GOT3 (cell line): Measurements from ENCODE around the gene ZBED2.
"Not testable (repeated sequence)": the region's sequence is repeated elsewhere in the genome, so short reads cannot be mapped to it uniquely, and the experiment has no call there.

Experiments
- DNase-seq: peaks from one replicate; lab custom pipeline; 2025; ENCODE audit warnings: mixed read lengths; lab: John Stamatoyannopoulos, UW

Gene ZBED2

GRCh38 chr3:111595232-111595631 lies at the start of gene ZBED2:
Gene ZBED2, minus strand, starts transcription at chr3:111595346. Its CDS starts 1,145 bp downstream, at chr3:111594201.
- no peak for DNase-seq

- DNase-seq = no peak
These were observed 44.2 kb upstream of the ZBED2 start for GRCh38 chr3:111639316-111639715.

- DNase-seq = no peak
These were observed 41.3 kb upstream of the ZBED2 start for GRCh38 chr3:111636366-111636885.

- no peak for DNase-seq
These were observed 40.3 kb upstream of the ZBED2 start for GRCh38 chr3:111635403-111635802.

GRCh38 chr3:111630638-111631037 lies 35.5 kb upstream of the ZBED2 start:
- DNase-seq = not testable (repeated sequence)

- not testable (repeated sequence) for DNase-seq
These were observed 33.9 kb upstream of the ZBED2 start for GRCh38 chr3:111629018-111629417.

- DNase-seq = no peak
These were observed 31.9 kb upstream of the ZBED2 start for GRCh38 chr3:111627092-111627491.

- DNase-seq = no peak
These were observed 26.4 kb upstream of the ZBED2 start for GRCh38 chr3:111621535-111621934.

GRCh38 chr3:111619833-111620232 lies 24.7 kb upstream of the ZBED2 start:
- no peak for DNase-seq

GRCh38 chr3:111618945-111619344 lies 23.8 kb upstream of the ZBED2 start:
- DNase-seq = no peak

- DNase-seq = no peak
These were observed 22.9 kb upstream of the ZBED2 start for GRCh38 chr3:111617912-111618601.

- no peak for DNase-seq
These were observed 22.3 kb upstream of the ZBED2 start for GRCh38 chr3:111617406-111617805.

- no peak for DNase-seq
These were observed 21.4 kb upstream of the ZBED2 start for GRCh38 chr3:111616417-111617105.

GRCh38 chr3:111615880-111616279 lies 20.7 kb upstream of the ZBED2 start:
- no peak for DNase-seq

- DNase-seq = no peak
These were observed 18.1 kb upstream of the ZBED2 start for GRCh38 chr3:111613294-111613693.

GRCh38 chr3:111610612-111611054 lies 15.5 kb upstream of the ZBED2 start:
- no peak for DNase-seq

GRCh38 chr3:111610189-111610588 lies 15.0 kb upstream of the ZBED2 start:
- DNase-seq = no peak

- DNase-seq = no peak
These were observed 14.6 kb upstream of the ZBED2 start for GRCh38 chr3:111609700-111610099.

- DNase-seq = no peak
These were observed 13.2 kb upstream of the ZBED2 start for GRCh38 chr3:111608383-111608782.

GRCh38 chr3:111607240-111607920 lies 12.2 kb upstream of the ZBED2 start:
- DNase-seq = no peak

- no peak for DNase-seq
These were observed 10.3 kb upstream of the ZBED2 start for GRCh38 chr3:111605493-111605892.

GRCh38 chr3:111605018-111605417 lies 9.9 kb upstream of the ZBED2 start:
- no peak for DNase-seq

GRCh38 chr3:111604119-111604518 lies 9.0 kb upstream of the ZBED2 start:
- DNase-seq = no peak
